Measurements from ENCODE around the gene PPP1R16B. TPM values are rescaled to one million over a fixed set of nuclear protein-coding genes. Genes with fewer than 3 reads are reported as not detected.

PPP1R16B gene
- total RNA-seq, 1 donor = 0.09 TPM

- no peak for DNase-seq (ENCODE audit: low read depth)
- TF ChIP-seq, protein P1, sequence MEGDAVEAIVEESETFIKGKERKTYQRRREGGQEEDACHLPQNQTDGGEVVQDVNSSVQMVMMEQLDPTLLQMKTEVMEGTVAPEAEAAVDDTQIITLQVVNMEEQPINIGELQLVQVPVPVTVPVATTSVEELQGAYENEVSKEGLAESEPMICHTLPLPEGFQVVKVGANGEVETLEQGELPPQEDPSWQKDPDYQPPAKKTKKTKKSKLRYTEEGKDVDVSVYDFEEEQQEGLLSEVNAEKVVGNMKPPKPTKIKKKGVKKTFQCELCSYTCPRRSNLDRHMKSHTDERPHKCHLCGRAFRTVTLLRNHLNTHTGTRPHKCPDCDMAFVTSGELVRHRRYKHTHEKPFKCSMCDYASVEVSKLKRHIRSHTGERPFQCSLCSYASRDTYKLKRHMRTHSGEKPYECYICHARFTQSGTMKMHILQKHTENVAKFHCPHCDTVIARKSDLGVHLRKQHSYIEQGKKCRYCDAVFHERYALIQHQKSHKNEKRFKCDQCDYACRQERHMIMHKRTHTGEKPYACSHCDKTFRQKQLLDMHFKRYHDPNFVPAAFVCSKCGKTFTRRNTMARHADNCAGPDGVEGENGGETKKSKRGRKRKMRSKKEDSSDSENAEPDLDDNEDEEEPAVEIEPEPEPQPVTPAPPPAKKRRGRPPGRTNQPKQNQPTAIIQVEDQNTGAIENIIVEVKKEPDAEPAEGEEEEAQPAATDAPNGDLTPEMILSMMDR (IDR thresholded peaks at IDR 0.05; ENCODE audit: insufficient read depth, low read length) = no peak
- no peak overlapping the region for H3K4me3 ChIP-seq (ENCODE audit: low read depth, low read length)
Measured at GRCh38 chr20:38947931-38948362, 142.4 kb downstream of the PPP1R16B start.

DNA sequence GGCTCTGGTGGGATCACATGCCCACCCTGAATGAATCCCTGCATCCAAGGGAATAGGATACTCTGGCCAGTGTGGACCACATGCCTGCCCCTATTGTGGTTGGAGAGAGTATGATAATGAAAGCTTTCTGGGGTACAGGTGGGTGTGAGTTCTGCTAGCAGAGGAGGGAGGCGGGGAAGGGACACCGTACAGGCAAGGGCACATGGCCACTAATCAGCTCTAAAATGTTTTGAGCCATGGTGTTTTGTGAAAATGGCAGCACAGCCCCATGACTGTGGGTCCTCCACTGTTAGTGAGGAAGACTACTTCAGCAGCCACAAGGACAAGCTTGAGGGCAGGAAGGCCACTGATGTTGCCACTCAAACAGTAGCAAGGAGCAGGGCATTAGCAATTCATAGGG lies 144.8 kb downstream of the PPP1R16B start:
- H3K4me3 ChIP-seq (ENCODE audit: low read depth, low read length) = no peak overlapping the region
- DNase-seq (ENCODE audit: low read depth) = no peak
- TF ChIP-seq, protein P1 (IDR thresholded peaks at IDR 0.05; ENCODE audit: insufficient read depth, low read length) = no peak

GRCh38 chr20:38951611-38952010 lies 146.1 kb downstream of the PPP1R16B start:
- DNase-seq (ENCODE audit: low read depth) = no peak
- no peak overlapping the region for H3K4me3 ChIP-seq (ENCODE audit: low read depth, low read length)
- TF ChIP-seq, protein P1 (IDR thresholded peaks at IDR 0.05; ENCODE audit: insufficient read depth, low read length) = no peak

DNA sequence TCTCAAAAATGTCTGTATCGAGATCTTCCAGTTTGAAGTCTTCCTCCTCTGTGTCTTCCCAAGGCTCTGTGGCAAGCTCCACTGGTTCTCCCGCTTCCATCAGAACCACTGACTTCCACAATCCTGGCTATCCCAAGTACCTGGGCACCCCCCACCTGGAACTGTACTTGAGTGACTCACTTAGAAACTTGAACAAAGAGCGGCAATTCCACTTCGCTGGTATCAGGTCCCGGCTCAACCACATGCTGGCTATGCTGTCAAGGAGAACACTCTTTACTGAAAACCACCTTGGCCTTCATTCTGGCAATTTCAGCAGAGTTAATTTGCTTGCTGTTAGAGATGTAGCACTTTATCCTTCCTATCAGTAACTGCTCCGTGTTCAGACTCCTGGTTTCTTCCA lies 146.7 kb downstream of the PPP1R16B start:
- TF ChIP-seq, protein P1 (IDR thresholded peaks at IDR 0.05; ENCODE audit: insufficient read depth, low read length) = no peak
- DNase-seq (ENCODE audit: low read depth) = no peak
- H3K4me3 ChIP-seq (ENCODE audit: low read depth, low read length) = no peak overlapping the region

GRCh38 chr20:38953630-38954340 lies 148.3 kb downstream of the PPP1R16B start:
- no peak for DNase-seq (ENCODE audit: low read depth)
- no peak overlapping the region for H3K4me3 ChIP-seq (ENCODE audit: low read depth, low read length)
- TF ChIP-seq, protein P1 (IDR thresholded peaks at IDR 0.05; ENCODE audit: insufficient read depth, low read length) = no peak

- no peak for DNase-seq (ENCODE audit: low read depth)
- TF ChIP-seq, protein P1 (IDR thresholded peaks at IDR 0.05; ENCODE audit: insufficient read depth, low read length) = no peak
Measured at GRCh38 chr20:38957235-38957876, 151.9 kb downstream of the PPP1R16B start.

More at GRCh38 chr20:38957235-38957876, 151.9 kb downstream of the PPP1R16B start:
- no peak overlapping the region for H3K4me3 ChIP-seq (ENCODE audit: low read depth, low read length)

All from fibroblast of the aortic adventitia (primary cell).